Activated CD4-positive, alpha-beta T cell treated with anti-CD3 and anti-CD28 coated beads, Interleukin-2, amount 50 U/mL, for 48 hours (primary cell): ENCODE results near the gene TCF7L2.
A peak's percentile ranks its signal among the peaks of the same experiment; 100 is the strongest.

ENCODE experiments used
- DNase-seq, 2 experiments: peaks; one replicate each; pipeline ENCODE4 v3.0.0-alpha.2; 2020

Gene TCF7L2

DNA sequence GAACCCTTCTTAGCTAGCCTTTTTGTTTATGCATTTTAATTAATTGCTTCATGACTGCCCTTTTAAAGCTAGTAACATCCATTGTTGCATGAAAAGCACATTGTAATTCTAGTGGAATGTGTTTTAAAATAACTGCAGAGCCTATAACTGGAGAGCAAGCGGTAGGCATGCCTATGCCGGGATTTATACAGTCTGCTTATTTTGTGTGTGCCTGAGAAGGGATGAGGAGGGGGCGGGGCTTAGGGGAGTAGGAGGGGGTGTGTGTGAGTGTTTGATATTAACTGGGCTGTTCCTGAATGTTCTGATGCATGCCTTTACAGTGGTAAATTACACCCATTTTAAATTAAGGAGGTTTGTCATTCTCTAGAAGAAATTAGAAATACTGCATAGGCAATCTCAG lies 208.1 kb downstream of the TCF7L2 start:
- DNase-seq = no peak

DNA sequence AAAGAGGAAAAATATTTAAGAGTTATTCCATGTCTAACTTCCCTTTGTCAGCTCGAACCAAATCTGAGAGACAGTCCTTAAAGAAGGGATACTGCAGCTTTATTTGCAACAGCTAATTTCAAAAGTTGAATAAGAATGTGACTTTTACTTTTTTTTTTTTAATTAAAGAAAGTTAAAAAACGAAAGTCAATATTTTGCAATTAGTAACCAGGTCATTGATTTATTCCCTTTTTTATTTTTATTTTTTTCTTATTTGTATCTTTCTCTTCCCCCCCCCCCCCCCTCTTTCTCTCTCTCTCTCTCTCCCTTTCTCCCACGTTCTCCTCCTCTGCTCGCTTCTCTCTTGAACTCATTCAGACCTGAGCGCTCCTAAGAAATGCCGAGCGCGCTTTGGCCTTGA lies 209.5 kb downstream of the TCF7L2 start:
- no peak for DNase-seq

DNA sequence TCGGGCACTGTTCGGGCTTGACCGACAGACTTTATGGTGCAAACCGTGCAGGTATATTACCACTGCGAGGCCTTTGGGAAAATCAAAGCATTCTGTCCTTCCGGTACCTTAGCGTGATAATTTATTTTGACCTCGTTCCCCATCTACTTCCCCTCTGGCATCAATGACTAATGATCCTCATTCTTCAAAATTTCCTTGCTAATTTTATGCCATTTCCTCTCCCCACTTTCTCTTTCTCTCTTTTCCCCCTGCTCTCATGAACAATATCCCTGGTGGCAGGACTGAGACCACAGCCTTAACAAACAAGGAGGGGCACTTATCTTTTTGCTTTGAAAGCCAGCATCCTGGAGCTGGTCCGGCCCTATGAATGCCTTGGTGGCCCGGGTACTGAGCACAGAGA lies 210.6 kb downstream of the TCF7L2 start:
- DNase-seq = no peak

DNA sequence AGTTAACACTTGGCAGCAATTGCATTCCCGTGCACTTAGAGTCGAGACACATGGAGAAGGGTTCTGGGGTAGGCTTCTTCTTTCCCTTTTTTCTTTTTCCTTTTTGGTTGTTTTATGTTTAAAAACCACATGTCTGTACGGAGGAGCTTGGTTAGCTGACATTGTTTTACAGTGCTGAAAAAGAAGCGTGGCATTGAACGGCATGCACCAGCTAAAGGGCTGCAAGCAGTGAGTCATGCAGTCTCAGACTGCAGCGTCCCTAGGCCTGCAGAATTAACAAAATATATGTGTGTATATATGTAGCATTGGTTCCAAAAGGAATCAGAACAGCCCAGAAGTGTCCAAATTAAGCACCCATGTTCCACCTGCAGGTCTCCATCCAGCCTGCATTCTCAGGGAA lies 211.0 kb downstream of the TCF7L2 start:
- no peak for DNase-seq

DNA sequence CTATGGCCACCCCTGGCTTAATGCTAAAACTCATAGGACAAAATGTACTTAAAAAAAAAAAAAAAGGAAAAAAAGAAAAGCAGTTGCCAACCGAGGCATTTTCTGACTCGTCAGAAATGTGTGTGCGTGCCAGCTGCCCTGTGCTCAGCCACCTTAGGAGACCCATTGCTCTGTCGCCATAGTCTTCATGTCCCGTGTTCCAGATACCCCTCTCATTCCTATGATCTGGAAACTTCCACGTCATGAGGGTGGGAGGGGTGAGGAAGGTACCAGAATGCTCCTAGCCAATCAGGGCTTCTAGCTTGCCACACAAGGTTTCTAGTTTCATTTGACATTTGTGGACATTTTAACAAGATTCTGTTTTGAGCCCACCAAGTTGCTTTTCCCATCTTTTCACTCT lies 212.9 kb downstream of the TCF7L2 start:
- no peak for DNase-seq

DNA sequence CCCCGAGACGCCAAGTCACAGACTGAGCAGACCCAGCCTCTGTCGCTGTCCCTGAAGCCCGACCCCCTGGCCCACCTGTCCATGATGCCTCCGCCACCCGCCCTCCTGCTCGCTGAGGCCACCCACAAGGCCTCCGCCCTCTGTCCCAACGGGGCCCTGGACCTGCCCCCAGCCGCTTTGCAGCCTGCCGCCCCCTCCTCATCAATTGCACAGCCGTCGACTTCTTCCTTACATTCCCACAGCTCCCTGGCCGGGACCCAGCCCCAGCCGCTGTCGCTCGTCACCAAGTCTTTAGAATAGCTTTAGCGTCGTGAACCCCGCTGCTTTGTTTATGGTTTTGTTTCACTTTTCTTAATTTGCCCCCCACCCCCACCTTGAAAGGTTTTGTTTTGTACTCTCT lies 215.6 kb downstream of the TCF7L2 start:
- DNase-seq = no peak

DNA sequence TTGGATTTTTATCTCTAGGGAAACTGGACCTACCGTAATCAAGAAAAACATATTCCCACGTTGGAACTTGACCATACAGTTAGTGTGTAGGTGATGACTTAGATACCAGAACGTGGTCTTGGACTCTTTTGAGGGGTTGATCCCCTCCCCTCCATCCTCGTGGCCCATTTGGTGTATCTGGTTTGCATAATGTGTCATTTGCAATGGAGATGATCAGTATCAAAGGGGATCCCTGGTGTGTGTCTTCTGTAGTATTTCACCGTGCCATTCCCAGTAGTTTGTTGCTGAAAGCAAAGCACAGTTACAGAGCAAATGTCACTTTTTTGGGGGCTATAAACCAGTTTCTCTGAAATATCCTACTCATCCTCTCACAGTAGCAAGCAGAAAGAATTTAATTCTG lies 217.7 kb downstream of the TCF7L2 start:
- no peak for DNase-seq

DNA sequence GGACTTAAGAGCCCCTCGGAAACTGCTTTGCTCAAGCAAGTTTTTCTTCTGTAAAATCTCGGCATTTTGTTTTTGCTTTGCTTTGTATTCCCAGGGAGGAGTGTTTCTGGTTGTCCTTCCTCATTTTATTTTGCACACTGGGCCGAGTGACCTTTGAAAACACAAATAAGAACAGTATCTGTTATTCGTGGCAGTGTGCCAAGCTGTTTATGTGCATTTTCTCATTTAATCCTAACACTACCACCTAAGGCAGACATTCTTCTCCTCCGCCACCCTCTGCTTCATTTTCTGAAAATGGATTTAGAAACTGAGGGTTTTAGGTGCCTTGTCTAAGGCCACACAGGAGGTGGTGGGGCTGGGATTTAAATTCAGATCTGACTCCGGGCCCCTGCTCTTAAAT lies 218.5 kb downstream of the TCF7L2 start:
- DNase-seq = no peak

DNA sequence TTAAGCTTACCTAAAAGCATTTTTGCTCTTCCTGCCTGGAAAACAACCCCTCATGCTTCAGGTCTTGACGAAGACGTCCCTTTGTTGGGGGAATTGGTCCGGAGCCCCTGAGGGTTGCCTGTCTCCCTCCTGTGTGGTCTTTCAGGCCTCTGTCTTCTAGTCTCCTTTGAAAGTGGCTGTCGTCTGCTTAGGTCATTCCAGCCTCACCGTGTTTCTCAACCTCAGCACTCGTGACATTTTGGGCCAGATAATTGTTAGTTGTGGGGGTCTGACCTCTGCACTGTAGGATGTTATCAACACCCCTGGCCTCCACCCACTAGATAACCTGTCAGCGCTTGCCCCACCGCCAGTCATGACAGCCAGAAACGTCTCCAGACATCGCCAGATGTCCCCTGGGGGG lies 219.1 kb downstream of the TCF7L2 start:
- no peak for DNase-seq

DNA sequence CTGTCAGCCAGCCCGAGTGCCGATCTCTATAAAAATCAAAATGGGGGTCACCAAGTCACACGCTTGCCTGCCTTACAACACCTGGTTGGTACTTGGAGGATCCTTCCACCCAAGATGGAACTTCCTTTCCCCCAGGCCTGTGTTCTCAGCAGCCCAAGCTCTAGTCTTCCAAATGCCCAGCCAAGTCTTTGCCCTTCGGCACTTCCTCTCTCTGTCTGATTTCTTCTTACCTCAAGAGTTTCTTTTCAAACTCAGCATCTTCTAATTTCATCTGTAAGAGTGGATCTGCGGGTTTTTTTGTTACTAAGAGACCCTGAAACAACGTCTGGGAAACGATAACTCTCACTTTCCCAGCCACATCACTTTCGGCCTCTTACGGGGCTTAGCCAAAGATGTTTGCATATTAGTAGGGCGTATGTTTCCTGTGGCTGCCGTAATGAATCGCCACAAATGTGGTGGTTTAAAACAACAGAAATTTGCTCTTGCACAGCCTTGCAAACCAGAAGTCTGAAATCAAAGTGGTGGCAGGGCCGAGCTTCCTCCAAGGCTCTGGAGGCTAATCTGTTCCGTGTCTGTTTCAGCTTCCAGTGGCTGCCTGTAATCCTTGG lies 219.9 kb downstream of the TCF7L2 start:
- DNase-seq = peak; percentile 7 to 34

DNA sequence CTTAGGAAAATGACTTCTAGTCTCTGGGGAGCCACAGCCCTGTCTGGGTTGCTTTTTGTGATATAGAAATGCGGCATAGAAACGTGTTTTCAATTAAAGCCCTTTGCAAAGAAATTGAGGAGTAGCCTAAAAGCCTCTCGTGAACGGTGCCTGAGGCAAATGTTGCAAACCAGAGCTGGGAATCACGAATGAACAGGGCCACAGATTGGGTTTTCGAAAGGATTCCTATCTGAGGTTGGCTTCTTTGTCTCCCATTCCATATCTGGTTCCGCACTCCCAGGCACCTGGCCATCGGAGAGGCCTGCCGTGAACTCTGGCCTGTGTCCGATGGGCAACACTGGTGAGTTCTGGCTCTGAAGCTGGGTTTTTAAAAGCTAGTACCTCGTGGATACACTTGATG lies 221.6 kb downstream of the TCF7L2 start:
- DNase-seq = no peak

DNA sequence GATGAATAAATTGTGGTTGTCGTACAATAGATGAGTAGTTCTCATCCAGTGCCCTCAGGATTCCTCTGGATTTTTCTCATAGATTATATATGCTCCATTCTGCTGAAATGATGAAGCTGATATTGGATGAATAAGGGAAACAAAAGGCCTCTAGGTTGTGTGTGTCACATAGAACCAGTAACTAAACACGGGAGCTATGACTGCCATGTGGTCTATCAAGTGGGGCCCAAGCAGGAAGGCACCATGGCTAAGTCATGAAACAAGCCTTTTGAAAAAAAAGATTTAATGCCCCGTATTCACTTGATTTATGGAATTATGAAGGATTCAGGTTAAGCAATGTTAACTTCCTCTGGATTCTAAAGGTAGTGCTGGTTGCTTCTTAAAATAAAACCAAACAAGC lies 225.1 kb downstream of the TCF7L2 start:
- no peak for DNase-seq

DNA sequence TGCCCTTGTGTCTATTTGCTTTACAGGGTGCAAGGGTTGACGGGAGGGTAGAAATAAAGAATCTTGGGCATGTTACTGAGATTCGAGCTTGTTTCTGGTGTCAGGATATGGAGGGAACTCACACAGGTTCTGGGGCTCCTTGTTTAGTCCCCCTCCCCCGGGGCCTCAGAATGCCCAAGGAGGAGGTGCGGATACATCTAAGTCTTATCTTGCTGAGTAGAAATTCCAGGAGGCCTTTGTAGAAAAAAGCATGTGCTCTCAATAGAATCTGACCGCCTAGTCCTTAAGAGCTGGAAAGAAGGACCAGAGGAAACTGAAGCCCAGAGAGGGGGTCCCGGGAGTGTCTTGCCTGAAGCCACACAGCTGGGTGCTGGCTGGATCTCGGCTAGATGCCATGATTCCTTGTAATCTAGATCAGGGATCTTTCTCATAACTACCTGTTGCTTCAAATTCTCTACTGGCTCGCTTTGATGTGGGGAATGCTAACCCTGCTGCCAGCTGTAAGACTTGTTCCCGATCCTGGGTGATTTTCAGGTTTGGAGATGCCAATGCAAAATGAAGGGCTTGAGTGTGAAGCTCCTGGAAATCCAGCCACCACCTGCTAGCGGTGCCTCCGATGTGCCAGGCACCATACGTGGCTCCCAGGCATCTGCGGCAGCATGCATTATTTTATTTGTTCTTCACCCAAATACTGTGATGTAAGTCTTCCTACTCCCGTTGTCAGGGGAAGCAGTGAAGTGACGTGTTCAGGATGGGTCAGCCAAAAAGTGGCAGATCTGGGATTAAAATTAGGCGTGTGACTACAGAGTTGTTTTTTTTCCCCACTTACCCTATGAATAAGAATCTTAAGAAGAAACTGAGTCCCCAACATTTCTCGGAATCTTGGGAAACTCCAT lies 226.0 kb downstream of the TCF7L2 start:
- no peak for DNase-seq

DNA sequence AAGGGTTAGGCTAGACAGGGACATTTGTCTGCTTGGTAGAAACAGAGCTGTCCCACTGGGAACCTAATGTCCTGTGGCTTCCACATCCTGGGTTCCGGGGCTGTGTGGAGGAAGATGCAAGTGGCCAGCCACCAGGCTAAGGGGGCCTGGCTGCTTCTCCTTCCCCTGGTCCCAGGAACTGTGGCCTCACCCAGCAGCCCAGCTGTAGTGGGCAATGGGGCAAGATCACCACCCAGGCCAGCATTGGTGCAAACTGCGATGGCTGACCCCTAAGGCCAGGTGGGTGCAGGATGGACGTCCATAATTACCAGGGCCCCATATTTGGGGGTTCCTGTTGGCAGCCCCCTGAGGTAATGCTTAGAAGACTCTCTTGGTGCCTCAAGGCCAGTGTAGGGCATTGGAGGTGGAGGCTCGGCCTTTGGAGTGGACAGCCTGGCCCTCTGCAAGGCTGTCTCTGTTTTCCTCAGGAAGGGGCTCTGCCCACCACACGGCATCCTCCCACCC lies 226.7 kb downstream of the TCF7L2 start:
- DNase-seq = no peak

DNA sequence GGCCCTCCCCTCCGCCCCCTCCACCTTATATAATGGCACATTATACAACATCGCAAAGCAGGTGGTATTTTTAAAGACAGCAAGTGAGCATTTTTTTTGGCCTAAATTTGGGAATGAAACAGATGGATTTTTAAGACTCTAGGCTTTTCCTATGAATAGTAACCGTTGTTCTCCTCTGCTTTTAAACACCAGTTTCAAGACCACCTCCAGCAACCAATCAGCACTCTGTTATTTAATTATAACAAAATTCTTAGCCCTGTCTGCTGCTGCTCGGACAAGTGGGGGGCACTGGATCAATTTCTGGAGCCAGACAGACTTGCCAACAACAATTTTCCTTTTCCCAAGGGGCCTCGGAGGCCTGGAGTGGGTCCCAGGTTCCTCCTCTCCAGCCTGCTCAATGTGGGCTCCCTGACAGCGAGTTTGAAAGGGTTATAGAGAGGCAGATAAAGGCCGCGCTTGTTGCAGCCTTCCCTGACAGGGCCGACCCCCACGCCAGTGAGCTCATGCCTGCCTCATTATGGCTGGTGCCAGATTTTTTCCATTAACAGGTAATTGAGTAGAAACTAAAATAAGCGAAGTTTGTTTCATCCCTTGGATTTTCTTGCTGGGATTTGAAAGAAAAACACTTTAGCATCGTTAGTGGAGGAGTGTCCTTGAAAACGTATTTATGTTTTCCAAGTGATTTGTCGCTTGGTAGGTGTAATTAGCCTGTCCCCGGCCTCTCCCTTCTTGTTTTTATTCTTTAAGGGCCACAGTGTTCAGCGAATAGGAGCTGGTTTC lies 227.3 kb downstream of the TCF7L2 start:
- no peak for DNase-seq

DNA sequence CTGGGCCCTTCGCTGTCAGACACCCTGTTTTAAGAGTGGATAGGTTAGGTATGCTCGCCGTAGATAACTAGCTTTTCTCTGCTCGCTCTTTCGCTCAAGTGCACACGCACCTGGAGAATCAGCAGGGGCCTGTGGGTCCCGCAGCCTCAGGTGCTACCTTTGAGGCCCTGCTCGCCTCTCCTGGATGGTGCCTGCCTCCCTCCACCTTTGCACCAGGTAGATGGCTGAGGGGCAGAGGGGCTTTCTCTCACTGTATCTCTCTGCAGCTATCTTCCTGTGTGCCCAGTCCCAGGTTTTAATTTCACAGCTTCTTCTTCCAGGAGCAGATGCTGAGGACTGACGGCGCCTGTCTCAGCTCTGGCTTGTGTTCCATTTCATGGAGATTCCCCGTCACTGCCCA lies 227.9 kb downstream of the TCF7L2 start:
- no peak for DNase-seq

DNA sequence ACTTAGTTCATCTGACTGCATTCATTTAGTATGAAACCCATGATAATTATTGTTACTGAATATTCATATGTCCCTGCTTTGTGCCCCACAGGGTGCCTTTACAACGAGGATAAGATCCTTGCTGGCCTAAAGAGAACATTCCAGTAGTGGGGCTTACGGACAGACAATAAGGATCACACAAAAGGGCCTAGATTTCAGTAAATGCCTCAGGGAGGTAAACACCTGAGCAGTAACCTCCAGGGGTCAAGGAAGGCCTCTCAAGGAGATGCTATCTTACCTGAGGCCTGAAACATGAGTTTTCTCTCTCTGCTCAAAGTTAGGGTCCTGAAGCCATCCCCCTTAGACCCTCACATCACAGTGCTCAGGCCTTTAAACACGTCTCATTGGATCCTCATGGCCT lies 228.7 kb downstream of the TCF7L2 start:
- no peak for DNase-seq

DNA sequence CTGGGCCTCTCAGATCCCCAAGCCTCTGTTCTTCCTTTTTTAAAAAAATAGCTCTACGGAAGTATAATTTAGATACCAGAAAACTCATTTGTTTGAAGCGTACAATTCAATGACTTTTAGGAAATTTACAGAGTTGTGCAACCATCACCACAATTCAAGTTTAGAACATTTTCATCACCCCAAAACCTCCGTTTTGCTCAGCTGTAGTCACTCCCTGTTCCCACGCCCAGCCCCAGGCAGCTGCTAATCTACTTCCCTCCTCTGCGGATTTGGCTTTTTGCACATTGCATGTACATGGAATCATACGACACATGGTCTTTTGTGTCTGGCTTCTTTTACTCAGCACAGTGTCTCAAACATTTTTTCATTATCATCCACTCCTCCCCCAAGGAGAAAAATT lies 229.2 kb downstream of the TCF7L2 start:
- no peak for DNase-seq

DNA sequence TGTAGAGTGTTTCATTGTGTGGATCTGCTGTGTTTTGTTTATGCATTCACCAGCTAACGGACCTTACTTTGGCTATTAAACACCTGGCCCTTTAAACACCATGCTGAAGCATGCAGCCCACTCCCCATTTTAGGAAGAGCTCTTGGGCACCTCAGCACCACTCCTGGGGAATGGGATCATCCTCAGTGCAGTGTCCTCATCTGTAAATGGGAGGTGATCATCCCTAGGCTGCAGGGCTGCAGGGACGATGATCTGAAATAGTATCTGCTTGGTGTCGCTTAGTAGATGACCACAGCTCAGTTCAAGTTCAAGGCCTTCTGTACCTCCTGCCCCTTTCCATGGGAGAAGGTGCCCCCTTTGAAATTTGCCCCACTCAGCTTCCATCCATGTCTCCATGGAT lies 229.9 kb downstream of the TCF7L2 start:
- DNase-seq = no peak

DNA sequence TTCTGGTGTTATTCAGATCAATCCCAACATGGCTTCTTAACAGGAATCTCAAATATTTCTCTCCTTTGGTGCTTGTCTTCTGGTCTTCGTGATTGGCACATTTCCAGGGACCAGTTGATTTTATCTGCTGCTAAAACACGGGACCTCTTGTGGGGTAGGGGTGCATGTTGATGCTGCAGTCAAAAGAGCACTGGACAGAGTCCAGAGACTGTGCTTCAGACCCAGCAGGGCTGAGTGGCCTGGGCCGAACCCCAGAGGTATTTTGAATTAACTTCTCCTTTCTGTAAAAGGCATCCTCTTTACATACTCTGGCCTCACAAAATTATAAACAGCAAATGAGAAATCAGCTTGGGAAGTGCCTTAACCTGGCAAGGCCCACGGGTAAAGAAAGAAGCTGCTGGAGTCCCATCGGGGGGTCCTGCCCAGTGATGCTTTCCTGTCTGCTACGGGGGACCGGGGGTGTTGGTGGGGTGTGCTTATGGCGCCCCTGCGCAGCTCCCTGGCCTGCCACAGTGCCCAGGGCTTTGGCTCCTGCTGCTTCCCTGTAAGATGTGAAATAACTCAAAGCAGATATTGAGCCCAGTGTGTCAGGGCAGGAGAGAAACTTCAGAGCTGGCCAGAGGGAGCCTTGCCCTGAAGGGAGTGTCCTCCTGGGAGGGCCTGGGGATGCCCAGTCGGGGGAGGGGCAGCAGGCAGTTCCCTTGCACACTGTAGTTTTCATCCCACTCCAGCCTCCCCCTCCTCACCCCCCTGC lies 230.5 kb downstream of the TCF7L2 start:
- no peak for DNase-seq

DNA sequence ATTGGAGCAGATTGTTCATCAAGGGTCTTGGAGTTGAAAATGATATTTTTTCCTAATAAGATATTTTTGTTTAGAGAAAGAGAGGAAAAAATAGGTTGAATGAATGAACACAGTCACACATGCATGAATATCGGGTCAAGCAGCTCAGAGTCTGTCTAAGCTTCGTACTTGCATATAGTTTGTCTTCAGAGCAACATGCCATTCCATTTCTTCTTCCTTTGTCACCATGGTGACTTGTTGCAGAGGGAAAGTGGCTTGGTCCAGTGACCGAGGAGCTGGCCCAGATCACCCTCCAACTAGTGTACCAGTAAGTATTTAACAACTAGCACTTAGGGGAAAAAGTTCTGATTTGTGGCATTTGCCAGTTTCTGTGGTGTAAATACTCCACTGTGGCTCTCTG lies 232.1 kb downstream of the TCF7L2 start:
- no peak for DNase-seq

DNA sequence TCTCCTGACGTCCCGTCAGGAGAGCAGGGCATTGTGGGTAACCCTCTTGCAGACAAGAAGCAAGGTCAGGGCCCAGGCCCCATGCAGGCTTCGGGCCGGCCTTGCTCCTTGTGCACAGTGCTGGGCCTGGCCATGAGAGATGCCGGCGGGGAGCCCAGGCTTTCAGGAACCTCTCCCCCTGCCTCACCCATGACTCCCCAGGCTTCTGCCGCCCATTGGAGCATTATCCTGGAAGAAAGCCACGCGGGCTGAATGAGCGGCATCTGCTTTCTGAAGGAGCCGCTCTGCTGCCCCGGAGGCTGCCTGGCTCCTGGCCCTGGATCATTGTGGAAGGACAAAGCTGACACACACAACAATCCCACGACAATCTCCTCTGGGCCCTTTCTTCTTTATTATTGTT lies 233.5 kb downstream of the TCF7L2 start:
- DNase-seq = no peak
